WTC11 (cell line): Measurements from ENCODE around the gene SBK1. TPM values are rescaled to one million over a fixed set of nuclear protein-coding genes. Genes with fewer than 3 reads are reported as not detected.
A peak's percentile ranks its signal among the peaks of the same experiment; 100 is the strongest.

Source experiments
- ARID4B ChIP-seq: sonication (generic); formaldehyde crosslinking; IDR thresholded peaks from 2 replicates; pipeline ENCODE4 v1.8.0; 2023; ENCODE audit warnings: missing genetic modification reagents, mild to moderate bottlenecking, borderline replicate concordance
- ATF3 ChIP-seq: sonication (generic); formaldehyde crosslinking; conservative IDR thresholded peaks from 2 replicates; pipeline ENCODE4 v1.8.1; 2022; ENCODE audit warnings: mild to moderate bottlenecking, missing genetic modification reagents
- ATF6 ChIP-seq: sonication (generic); formaldehyde crosslinking; IDR thresholded peaks from 2 replicates; pipeline ENCODE4 v1.8.1; 2023; ENCODE audit warnings: mild to moderate bottlenecking, missing genetic modification reagents
- E2F1 ChIP-seq: sonication (generic); formaldehyde crosslinking; IDR thresholded peaks from 2 replicates; pipeline ENCODE4 v1.8.0; 2022; ENCODE audit warnings: mild to moderate bottlenecking, missing genetic modification reagents
- ERG ChIP-seq: fragments of 250-450 bp; sonication (Bioruptor Pico); IDR thresholded peaks from 2 replicates; pipeline ENCODE4 v1.8.0; 2021; ENCODE audit warnings: mild to moderate bottlenecking
- FOXP4 ChIP-seq: sonication (generic); formaldehyde crosslinking; IDR thresholded peaks from 2 replicates; pipeline ENCODE4 v1.8.0; 2022; ENCODE audit warnings: mild to moderate bottlenecking, missing genetic modification reagents
- GRHL2 ChIP-seq: fragments of 250-450 bp; sonication (Bioruptor Pico); IDR thresholded peaks from 2 replicates; pipeline ENCODE4 v1.8.0; 2022; ENCODE audit warnings: mild to moderate bottlenecking, moderate library complexity; ENCODE audit not compliant: insufficient replicate concordance, severe bottlenecking
- GTF2I ChIP-seq: fragments of 250-450 bp; sonication (Bioruptor Pico); conservative IDR thresholded peaks from 2 replicates; pipeline ENCODE4 v1.4.0; 2021; ENCODE audit warnings: mild to moderate bottlenecking
- HMGA2 ChIP-seq: fragments of 250-450 bp; sonication (Bioruptor Pico); IDR thresholded peaks from 2 replicates; pipeline ENCODE4 v1.4.0; 2021; ENCODE audit warnings: mild to moderate bottlenecking, moderate library complexity
- NR1H2 ChIP-seq: sonication (generic); formaldehyde crosslinking; IDR thresholded peaks from 2 replicates; pipeline ENCODE4 v1.9.0; 2021; ENCODE audit warnings: mild to moderate bottlenecking, moderate library complexity, missing genetic modification reagents
- RELA ChIP-seq: sonication (generic); formaldehyde crosslinking; IDR thresholded peaks from 2 replicates; pipeline ENCODE4 v1.8.1; 2022; ENCODE audit warnings: missing genetic modification reagents, mild to moderate bottlenecking, borderline replicate concordance
- SMAD3 ChIP-seq: sonication (generic); formaldehyde crosslinking; IDR thresholded peaks from 2 replicates; pipeline ENCODE4 v1.8.0; 2022; ENCODE audit warnings: missing genetic modification reagents, mild to moderate bottlenecking, borderline replicate concordance
- SOX15 ChIP-seq: fragments of 250-450 bp; sonication (Bioruptor Pico); IDR thresholded peaks from 2 replicates; pipeline ENCODE4 v1.9.0; 2021; ENCODE audit warnings: mild to moderate bottlenecking
- SP1 ChIP-seq: sonication (generic); formaldehyde crosslinking; conservative IDR thresholded peaks from 2 replicates; pipeline ENCODE4 v1.8.1; 2022; ENCODE audit warnings: missing genetic modification reagents
- TCF7 ChIP-seq: sonication (generic); formaldehyde crosslinking; IDR thresholded peaks from 2 replicates; pipeline ENCODE4 v1.8.0; 2022; ENCODE audit warnings: mild to moderate bottlenecking, low read depth, missing genetic modification reagents, moderate library complexity
- ZNF317 ChIP-seq: sonication (generic); formaldehyde crosslinking; IDR thresholded peaks from 2 replicates; pipeline ENCODE4 v1.8.1; 2023; ENCODE audit warnings: low read depth, mild to moderate bottlenecking, moderate library complexity, missing genetic modification reagents, borderline replicate concordance
- ZNF512 ChIP-seq: sonication (generic); formaldehyde crosslinking; IDR thresholded peaks from 2 replicates; pipeline ENCODE4 v1.8.1; 2022; ENCODE audit warnings: missing genetic modification reagents, borderline replicate concordance
- total RNA-seq: library from RNA; stranded (reverse); gene quantifications from 3 replicates; pipeline ENCODE4 v1.2.3, GENCODE V29; 2021
- TF ChIP-seq, protein P1 (sequence below): fragments of 250-450 bp; sonication (Bioruptor Pico); IDR thresholded peaks from 2 replicates; pipeline ENCODE4 v1.9.0; 2021; ENCODE audit warnings: mild to moderate bottlenecking
- TF ChIP-seq, protein P2 (sequence below): sonication (generic); formaldehyde crosslinking; conservative IDR thresholded peaks from 2 replicates; pipeline ENCODE4 v1.8.1; 2023; ENCODE audit warnings: mild to moderate bottlenecking, low read depth, missing genetic modification reagents, moderate library complexity
- TF ChIP-seq, protein P3 (sequence below): fragments of 250-450 bp; sonication (Bioruptor Pico); IDR thresholded peaks from 2 replicates; pipeline ENCODE4 v1.9.0; 2021; ENCODE audit warnings: moderate library complexity, mild to moderate bottlenecking, inconsistent platforms, borderline replicate concordance

Gene SBK1
- total RNA-seq, 1 experiment from 2014 or later = 85.7 TPM

DNA sequence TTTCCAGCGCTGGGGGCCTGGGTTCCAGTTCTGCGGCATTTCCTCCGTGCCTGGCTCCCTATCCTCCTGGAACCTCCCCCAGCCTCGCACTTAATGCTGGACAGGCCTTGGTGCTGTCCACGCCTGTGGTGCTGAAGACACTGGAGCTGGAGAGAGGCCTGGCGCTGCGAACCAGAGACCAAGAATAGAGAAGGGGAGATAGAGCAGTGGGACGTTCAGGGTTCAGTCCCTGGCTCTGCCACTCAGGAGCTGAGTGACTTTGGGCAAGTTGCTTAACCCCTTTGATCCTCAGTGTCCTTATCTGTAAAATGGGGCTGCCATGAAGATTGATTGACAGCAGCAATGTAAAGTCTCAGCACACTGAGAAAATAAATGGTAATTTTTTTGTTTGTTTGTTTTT, 11.9 kb downstream of the SBK1 start (continued):
- no peak for TF ChIP-seq ZNF317 (CRISPR knock-in tag)
- TF ChIP-seq GRHL2 = no peak
- no peak for TF ChIP-seq HMGA2
- no peak for TF ChIP-seq ZNF512 (CRISPR knock-in tag)
- no peak for TF ChIP-seq GTF2I (CRISPR knock-in tag)
- 0 out of 2 replicates have a peak, but pooled peaks have one; percentile 39 for TF ChIP-seq SMAD3 (CRISPR knock-in tag)
- TF ChIP-seq ATF6 = no peak
- TF ChIP-seq RELA (CRISPR knock-in tag) = no peak
- TF ChIP-seq SOX15 (CRISPR knock-in tag) = no peak
- no peak for TF ChIP-seq NR1H2 (CRISPR knock-in tag)
- peak; percentile 94 for TF ChIP-seq FOXP4 (CRISPR knock-in tag)
- TF ChIP-seq, protein P1, sequence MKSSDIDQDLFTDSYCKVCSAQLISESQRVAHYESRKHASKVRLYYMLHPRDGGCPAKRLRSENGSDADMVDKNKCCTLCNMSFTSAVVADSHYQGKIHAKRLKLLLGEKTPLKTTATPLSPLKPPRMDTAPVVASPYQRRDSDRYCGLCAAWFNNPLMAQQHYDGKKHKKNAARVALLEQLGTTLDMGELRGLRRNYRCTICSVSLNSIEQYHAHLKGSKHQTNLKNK = no peak
- TF ChIP-seq, protein P2, sequence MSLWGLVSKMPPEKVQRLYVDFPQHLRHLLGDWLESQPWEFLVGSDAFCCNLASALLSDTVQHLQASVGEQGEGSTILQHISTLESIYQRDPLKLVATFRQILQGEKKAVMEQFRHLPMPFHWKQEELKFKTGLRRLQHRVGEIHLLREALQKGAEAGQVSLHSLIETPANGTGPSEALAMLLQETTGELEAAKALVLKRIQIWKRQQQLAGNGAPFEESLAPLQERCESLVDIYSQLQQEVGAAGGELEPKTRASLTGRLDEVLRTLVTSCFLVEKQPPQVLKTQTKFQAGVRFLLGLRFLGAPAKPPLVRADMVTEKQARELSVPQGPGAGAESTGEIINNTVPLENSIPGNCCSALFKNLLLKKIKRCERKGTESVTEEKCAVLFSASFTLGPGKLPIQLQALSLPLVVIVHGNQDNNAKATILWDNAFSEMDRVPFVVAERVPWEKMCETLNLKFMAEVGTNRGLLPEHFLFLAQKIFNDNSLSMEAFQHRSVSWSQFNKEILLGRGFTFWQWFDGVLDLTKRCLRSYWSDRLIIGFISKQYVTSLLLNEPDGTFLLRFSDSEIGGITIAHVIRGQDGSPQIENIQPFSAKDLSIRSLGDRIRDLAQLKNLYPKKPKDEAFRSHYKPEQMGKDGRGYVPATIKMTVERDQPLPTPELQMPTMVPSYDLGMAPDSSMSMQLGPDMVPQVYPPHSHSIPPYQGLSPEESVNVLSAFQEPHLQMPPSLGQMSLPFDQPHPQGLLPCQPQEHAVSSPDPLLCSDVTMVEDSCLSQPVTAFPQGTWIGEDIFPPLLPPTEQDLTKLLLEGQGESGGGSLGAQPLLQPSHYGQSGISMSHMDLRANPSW (CRISPR knock-in tag) = no peak
- TF ChIP-seq, protein P3, sequence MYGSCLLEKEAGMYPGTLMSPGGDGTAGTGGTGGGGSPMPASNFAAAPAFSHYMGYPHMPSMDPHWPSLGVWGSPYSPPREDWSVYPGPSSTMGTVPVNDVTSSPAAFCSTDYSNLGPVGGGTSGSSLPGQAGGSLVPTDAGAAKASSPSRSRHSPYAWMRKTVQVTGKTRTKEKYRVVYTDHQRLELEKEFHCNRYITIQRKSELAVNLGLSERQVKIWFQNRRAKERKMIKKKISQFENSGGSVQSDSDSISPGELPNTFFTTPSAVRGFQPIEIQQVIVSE (CRISPR knock-in tag) = no peak
- TF ChIP-seq ATF3 = no peak
- peak; percentile 88; the same call in 1 of the 2 replicates for TF ChIP-seq ARID4B (CRISPR knock-in tag)
- TF ChIP-seq SP1 (CRISPR knock-in tag) = no peak
- no peak for TF ChIP-seq ERG
- 0 out of 2 replicates have a peak, but pooled peaks have one; percentile 67 for TF ChIP-seq TCF7 (CRISPR knock-in tag)
- TF ChIP-seq E2F1 (CRISPR knock-in tag) = peak; percentile 79; the same call in 1 of the 2 replicates
